Measurements from ENCODE around the gene IMMT.
"Not testable (repeated sequence)": the region's sequence is repeated elsewhere in the genome, so short reads cannot be mapped to it uniquely, and the experiment has no call there.

The IMMT gene

GRCh38 chr2:86232373-86232784 is 37.1 kb upstream of the IMMT start:
- Mint-ChIP-seq H3K4me1 (peaks cover 3% of the 10 kb centered on the region), H3K36me3 (ENCODE audit: low read depth) (no peaks in the 10 kb centered on the region), H3K27me3 (no peaks in the 10 kb centered on the region), H3K9me3 (no peaks in the 10 kb centered on the region), H3K4me3 (no peak overlapping the region), H3K27ac (no peak overlapping the region)
- DNase-seq (no peak), ATAC-seq (no peak)

- ATAC-seq = no peak
These were observed 36.6 kb upstream of the IMMT start for GRCh38 chr2:86231680-86232372.

GRCh38 chr2:86230961-86231360 is 35.7 kb upstream of the IMMT start:
- DNase-seq (no peak), ATAC-seq (no peak)
- Mint-ChIP-seq H3K4me3 (no peak overlapping the region), H3K27ac (no peak overlapping the region), H3K36me3 (ENCODE audit: low read depth) (no peaks in the 10 kb centered on the region), H3K27me3 (no peaks in the 10 kb centered on the region), H3K9me3 (no peaks in the 10 kb centered on the region), H3K4me1 (peaks cover 4% of the 10 kb centered on the region)

More at GRCh38 chr2:86231680-86232372, 36.6 kb upstream of the IMMT start:
- Mint-ChIP-seq H3K9me3 (no peaks in the 10 kb centered on the region), H3K4me1 (no peaks in the 10 kb centered on the region), H3K4me3 (no peak overlapping the region), H3K36me3 (ENCODE audit: low read depth) (no peaks in the 10 kb centered on the region), H3K27ac (no peak overlapping the region), H3K27me3 (no peaks in the 10 kb centered on the region)
- no peak for DNase-seq

- ATAC-seq = no peak
- H3K4me3 Mint-ChIP-seq = no peak overlapping the region
- no peaks in the 10 kb centered on the region for H3K36me3 Mint-ChIP-seq (ENCODE audit: low read depth)
- H3K27me3 Mint-ChIP-seq = no peaks in the 10 kb centered on the region
- H3K9me3 Mint-ChIP-seq = no peaks in the 10 kb centered on the region
- no peak for DNase-seq
- H3K27ac Mint-ChIP-seq = no peak overlapping the region
- peaks cover 13% of the 10 kb centered on the region for H3K4me1 Mint-ChIP-seq
These were observed 34.0 kb upstream of the IMMT start for GRCh38 chr2:86229221-86229620.

GRCh38 chr2:86228574-86228973 is 33.3 kb upstream of the IMMT start:
- not testable (repeated sequence) for H3K36me3 Mint-ChIP-seq (ENCODE audit: low read depth); ATAC-seq; H3K9me3 Mint-ChIP-seq; H3K4me3 Mint-ChIP-seq; H3K27ac Mint-ChIP-seq; DNase-seq; H3K27me3 Mint-ChIP-seq
- H3K4me1 Mint-ChIP-seq = peaks cover 13% of the 10 kb centered on the region

GRCh38 chr2:86227685-86228084 is 32.4 kb upstream of the IMMT start:
- Mint-ChIP-seq H3K27me3 (no peaks in the 10 kb centered on the region), H3K27ac (no peak overlapping the region), H3K4me3 (no peak overlapping the region), H3K4me1 (peaks cover 13% of the 10 kb centered on the region), H3K36me3 (ENCODE audit: low read depth) (no peaks in the 10 kb centered on the region), H3K9me3 (no peaks in the 10 kb centered on the region)
- no peak for DNase-seq
- ATAC-seq = no peak

- H3K27me3 Mint-ChIP-seq = no peaks in the 10 kb centered on the region
- DNase-seq = no peak
- H3K27ac Mint-ChIP-seq = no peak overlapping the region
- peaks cover 13% of the 10 kb centered on the region for H3K4me1 Mint-ChIP-seq
- H3K36me3 Mint-ChIP-seq (ENCODE audit: low read depth) = no peaks in the 10 kb centered on the region
- H3K9me3 Mint-ChIP-seq = no peaks in the 10 kb centered on the region
- no peak overlapping the region for H3K4me3 Mint-ChIP-seq
- no peak for ATAC-seq
These were observed 31.6 kb upstream of the IMMT start for GRCh38 chr2:86226636-86227520.

GRCh38 chr2:86226070-86226469 is 30.8 kb upstream of the IMMT start:
- Mint-ChIP-seq H3K4me1 (peaks cover 13% of the 10 kb centered on the region), H3K9me3 (no peaks in the 10 kb centered on the region), H3K4me3 (no peak overlapping the region), H3K27me3 (no peaks in the 10 kb centered on the region), H3K27ac (no peak overlapping the region), H3K36me3 (ENCODE audit: low read depth) (no peaks in the 10 kb centered on the region)
- no peak for DNase-seq
- no peak for ATAC-seq

- no peaks in the 10 kb centered on the region for H3K36me3 Mint-ChIP-seq (ENCODE audit: low read depth)
- no peaks in the 10 kb centered on the region for H3K9me3 Mint-ChIP-seq
- H3K27me3 Mint-ChIP-seq = no peaks in the 10 kb centered on the region
- H3K4me1 Mint-ChIP-seq = peaks cover 13% of the 10 kb centered on the region
- peak overlapping the region; percentile 56 for H3K27ac Mint-ChIP-seq
- H3K4me3 Mint-ChIP-seq = no peak overlapping the region
- ATAC-seq (peak; percentile 70), DNase-seq (peak; percentile 51)
These were observed 30.3 kb upstream of the IMMT start for GRCh38 chr2:86225581-86225980.

- Mint-ChIP-seq H3K36me3 (ENCODE audit: low read depth) (no peaks in the 10 kb centered on the region), H3K4me3 (no peak overlapping the region), H3K27ac (no peak overlapping the region), H3K4me1 (peaks cover 13% of the 10 kb centered on the region), H3K9me3 (no peaks in the 10 kb centered on the region), H3K27me3 (no peaks in the 10 kb centered on the region)
- DNase-seq = no peak
- ATAC-seq = no peak
These were observed 29.5 kb upstream of the IMMT start for GRCh38 chr2:86224645-86225355.

- Mint-ChIP-seq H3K4me3 (no peak overlapping the region), H3K36me3 (ENCODE audit: low read depth) (no peaks in the 10 kb centered on the region), H3K4me1 (peaks cover 13% of the 10 kb centered on the region), H3K9me3 (no peaks in the 10 kb centered on the region), H3K27ac (no peak overlapping the region), H3K27me3 (no peaks in the 10 kb centered on the region)
- DNase-seq (no peak), ATAC-seq (no peak)
These were observed 28.8 kb upstream of the IMMT start for GRCh38 chr2:86223927-86224560.

- Mint-ChIP-seq H3K36me3 (ENCODE audit: low read depth) (no peaks in the 10 kb centered on the region), H3K27ac (no peak overlapping the region), H3K4me3 (no peak overlapping the region), H3K4me1 (peaks cover 13% of the 10 kb centered on the region), H3K27me3 (no peaks in the 10 kb centered on the region), H3K9me3 (no peaks in the 10 kb centered on the region)
- no peak for ATAC-seq
- no peak for DNase-seq
These were observed 28.1 kb upstream of the IMMT start for GRCh38 chr2:86223140-86223926.

- Mint-ChIP-seq H3K36me3 (ENCODE audit: low read depth) (no peaks in the 10 kb centered on the region), H3K27ac (no peak overlapping the region), H3K9me3 (no peaks in the 10 kb centered on the region), H3K27me3 (no peaks in the 10 kb centered on the region), H3K4me1 (peaks cover 28% of the 10 kb centered on the region), H3K4me3 (no peak overlapping the region)
- ATAC-seq (peak; percentile 68), DNase-seq (peak; percentile 66)
These were observed 25.9 kb upstream of the IMMT start for GRCh38 chr2:86221066-86221684.

Data from activated naive CD8-positive, alpha-beta T cell treated with anti-CD3 and anti-CD28 coated beads, Interleukin-2, amount 50 U/mL, for 24 hours (primary cell).